Activated T-helper 1 cell treated with Interleukin-2 at 50 U/mL for 16 hours (primary cell): ENCODE measurements around the gene TBC1D22A.

Experiments used
- DNase-seq: peaks from one replicate; pipeline ENCODE4 v3.0.0-alpha.2; 2020; ENCODE audit warnings: low read depth

The TBC1D22A gene

GRCh38 chr22:47013861-47014635 lies 251.6 kb downstream of the TBC1D22A start:
- DNase-seq = no peak

GRCh38 chr22:47014636-47015345 lies 252.3 kb downstream of the TBC1D22A start:
- no peak for DNase-seq

GRCh38 chr22:47015589-47016178 lies 253.2 kb downstream of the TBC1D22A start:
- DNase-seq = no peak

- no peak for DNase-seq
Measured at GRCh38 chr22:47016631-47017030, 254.2 kb downstream of the TBC1D22A start.

- no peak for DNase-seq
Measured at GRCh38 chr22:47017245-47017644, 254.8 kb downstream of the TBC1D22A start.

GRCh38 chr22:47018010-47018910 lies 255.8 kb downstream of the TBC1D22A start:
- no peak for DNase-seq

- DNase-seq = no peak
Measured at GRCh38 chr22:47019012-47019790, 256.8 kb downstream of the TBC1D22A start.

- DNase-seq = no peak
Measured at GRCh38 chr22:47020166-47020565, 257.7 kb downstream of the TBC1D22A start.

- no peak for DNase-seq
Measured at GRCh38 chr22:47021371-47022074, 259.1 kb downstream of the TBC1D22A start.

- DNase-seq = no peak
Measured at GRCh38 chr22:47022075-47022473, 259.6 kb downstream of the TBC1D22A start.

GRCh38 chr22:47022475-47022874 lies 260.0 kb downstream of the TBC1D22A start:
- DNase-seq = no peak

- no peak for DNase-seq
Measured at GRCh38 chr22:47023871-47024270, 261.4 kb downstream of the TBC1D22A start.

GRCh38 chr22:47027766-47028165 lies 265.3 kb downstream of the TBC1D22A start:
- DNase-seq = no peak

GRCh38 chr22:47029244-47030074 lies 267.0 kb downstream of the TBC1D22A start:
- no peak for DNase-seq

- DNase-seq = no peak
Measured at GRCh38 chr22:47030143-47030661, 267.8 kb downstream of the TBC1D22A start.

GRCh38 chr22:47030881-47031627 lies 268.6 kb downstream of the TBC1D22A start:
- no peak for DNase-seq

- DNase-seq = no peak
Measured at GRCh38 chr22:47031628-47031915, 269.1 kb downstream of the TBC1D22A start.

GRCh38 chr22:47032091-47032943 lies 269.9 kb downstream of the TBC1D22A start:
- DNase-seq = no peak
